ENCODE data around the gene NPAS4.

DNA sequence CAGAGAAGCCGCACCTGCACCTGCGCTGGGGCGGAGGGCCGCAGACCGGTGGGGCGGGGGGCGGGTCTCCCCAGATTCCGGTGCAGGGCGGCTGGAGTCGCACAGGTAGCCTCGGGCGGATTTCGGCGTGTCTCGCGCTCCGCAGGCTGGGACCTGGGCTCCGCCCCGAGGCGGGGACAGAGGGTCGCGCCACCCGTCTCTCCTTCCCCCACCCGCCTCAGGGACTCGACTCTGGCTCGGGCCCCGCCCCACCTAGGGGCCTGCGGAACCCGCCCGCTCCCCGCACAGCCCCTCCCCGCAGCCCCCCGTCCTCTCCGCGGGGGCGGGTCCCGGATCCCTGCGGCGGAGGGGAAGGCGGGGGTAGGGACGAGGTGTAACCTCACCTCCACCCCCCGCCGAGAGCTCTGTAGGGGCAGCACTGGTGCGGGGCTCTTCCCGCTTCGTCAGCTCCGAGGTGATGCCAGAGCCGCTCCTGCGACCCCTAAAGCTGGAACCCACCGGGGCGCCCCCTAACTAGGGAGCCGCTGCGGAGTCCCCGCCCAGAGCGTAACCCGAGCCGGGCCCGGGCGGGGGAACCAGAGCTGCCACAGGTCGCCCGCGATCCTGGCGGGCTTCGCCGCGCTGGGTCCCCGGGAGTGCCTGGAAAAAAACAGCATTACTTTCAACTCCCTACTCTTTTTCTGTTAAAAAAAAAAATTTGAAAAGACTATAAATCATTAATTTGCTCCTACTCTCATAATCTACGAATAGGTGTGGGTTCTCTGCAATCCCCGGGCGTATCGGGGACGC lies 49.0 kb upstream of the NPAS4 start, which contains the start of gene SLC29A2:
- TF ChIP-seq, protein P1, sequence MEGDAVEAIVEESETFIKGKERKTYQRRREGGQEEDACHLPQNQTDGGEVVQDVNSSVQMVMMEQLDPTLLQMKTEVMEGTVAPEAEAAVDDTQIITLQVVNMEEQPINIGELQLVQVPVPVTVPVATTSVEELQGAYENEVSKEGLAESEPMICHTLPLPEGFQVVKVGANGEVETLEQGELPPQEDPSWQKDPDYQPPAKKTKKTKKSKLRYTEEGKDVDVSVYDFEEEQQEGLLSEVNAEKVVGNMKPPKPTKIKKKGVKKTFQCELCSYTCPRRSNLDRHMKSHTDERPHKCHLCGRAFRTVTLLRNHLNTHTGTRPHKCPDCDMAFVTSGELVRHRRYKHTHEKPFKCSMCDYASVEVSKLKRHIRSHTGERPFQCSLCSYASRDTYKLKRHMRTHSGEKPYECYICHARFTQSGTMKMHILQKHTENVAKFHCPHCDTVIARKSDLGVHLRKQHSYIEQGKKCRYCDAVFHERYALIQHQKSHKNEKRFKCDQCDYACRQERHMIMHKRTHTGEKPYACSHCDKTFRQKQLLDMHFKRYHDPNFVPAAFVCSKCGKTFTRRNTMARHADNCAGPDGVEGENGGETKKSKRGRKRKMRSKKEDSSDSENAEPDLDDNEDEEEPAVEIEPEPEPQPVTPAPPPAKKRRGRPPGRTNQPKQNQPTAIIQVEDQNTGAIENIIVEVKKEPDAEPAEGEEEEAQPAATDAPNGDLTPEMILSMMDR (IDR thresholded peaks at IDR 0.05; ENCODE audit: low read depth, low read length, poor library complexity, severe bottlenecking) = peak; percentile 13
- TF ChIP-seq EZH2phosphoT487 (IDR thresholded peaks at IDR 0.05; ENCODE audit: borderline replicate concordance, low read length) = no peak
